EH (cell line): ENCODE data around the gene INPP4B.
A peak's percentile ranks its signal among the peaks of the same experiment; 100 is the strongest.

ENCODE experiments used
- DNase-seq: peaks from one replicate; pipeline ENCODE4 v3.0.0-alpha.2; 2015; ENCODE audit warnings: low read depth

INPP4B gene

DNA sequence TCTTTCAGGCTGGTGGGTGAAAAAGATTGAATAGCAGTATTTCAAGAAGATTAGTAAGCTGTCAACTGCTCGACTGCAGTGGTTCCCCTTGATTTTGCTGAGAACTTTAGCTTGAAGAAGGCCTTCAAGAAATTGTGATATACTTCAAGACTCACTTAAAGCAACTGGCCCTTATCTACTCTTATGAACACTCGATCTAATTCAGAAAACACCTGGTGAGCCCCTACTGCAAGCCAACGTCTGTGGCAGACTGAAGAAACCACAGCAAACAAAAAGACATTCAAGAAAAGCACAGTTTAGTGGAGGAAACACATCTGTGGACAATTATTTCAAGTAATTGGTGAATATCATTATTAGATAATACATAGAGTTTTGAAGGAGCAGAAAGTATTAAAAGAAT, 119.0 kb downstream of the INPP4B start:
- no peak for DNase-seq

- no peak for DNase-seq
Measured at GRCh38 chr4:142725886-142726285, 120.2 kb downstream of the INPP4B start.

DNA sequence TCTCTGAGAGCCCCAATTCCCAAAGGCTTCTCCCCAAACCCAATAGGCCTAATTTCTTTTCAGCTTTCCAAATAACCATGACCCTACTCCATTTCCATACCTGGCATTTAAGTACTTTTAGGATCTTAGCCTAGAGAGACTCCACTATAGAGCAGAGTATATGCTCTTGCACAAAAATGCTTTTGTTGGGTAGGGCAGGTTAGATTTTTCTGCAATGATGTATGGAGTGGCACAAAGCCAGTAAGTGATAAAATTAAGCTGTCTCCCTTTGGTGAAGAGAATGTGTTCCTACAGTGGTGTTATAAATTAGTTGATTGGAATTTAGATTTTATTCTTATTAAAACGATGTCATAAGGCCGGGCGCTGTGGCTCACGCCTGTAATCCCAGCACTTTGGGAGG, 124.9 kb downstream of the INPP4B start:
- peak; percentile 27 for DNase-seq

GRCh38 chr4:142719854-142720541, 126.1 kb downstream of the INPP4B start:
- DNase-seq = peak; percentile 40

DNA sequence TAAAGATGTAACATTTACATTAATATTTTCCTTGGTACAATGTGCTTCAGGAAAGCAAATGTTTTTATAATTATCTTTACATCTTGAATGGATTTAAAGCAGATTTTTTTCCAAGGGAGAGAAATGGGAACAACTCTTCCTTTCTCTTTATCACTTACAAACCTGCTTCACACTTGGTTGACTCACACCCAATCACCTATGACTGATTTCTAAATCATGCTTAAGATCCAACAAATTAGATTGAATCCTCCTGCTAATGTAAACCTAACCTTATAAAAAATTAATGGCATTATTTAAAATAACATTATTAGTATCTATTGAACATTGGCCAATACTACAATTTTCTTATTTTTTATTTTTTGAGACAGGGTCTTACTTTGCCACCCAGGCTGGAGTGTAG, 127.1 kb downstream of the INPP4B start:
- no peak for DNase-seq

- no peak for DNase-seq
Measured at GRCh38 chr4:142715727-142716126, 130.4 kb downstream of the INPP4B start.

GRCh38 chr4:142713282-142714030, 132.6 kb downstream of the INPP4B start:
- DNase-seq = no peak

GRCh38 chr4:142708231-142708630, 137.9 kb downstream of the INPP4B start:
- DNase-seq = no peak

- no peak for DNase-seq
Measured at GRCh38 chr4:142707401-142707800, 138.7 kb downstream of the INPP4B start.

DNA sequence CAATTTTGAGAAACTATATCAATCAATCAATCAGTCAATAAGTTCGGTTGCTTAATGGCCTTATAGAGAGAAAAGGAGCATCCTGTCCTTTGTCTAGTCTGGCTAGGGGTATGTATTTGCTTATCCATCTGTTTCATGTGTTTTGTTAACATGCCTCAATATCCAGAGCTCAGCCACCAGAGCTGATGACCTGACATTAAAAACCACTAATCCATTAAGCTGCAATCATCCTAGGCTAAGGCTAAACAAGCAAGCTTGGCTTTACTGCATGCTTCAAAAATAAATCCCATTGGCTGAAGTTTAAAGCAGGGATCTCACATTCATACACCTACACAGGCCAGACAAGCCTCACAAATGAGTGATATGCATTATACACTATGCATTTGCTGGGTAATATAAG, 139.7 kb downstream of the INPP4B start:
- DNase-seq = no peak

GRCh38 chr4:142705820-142706219, 140.3 kb downstream of the INPP4B start:
- no peak for DNase-seq

DNA sequence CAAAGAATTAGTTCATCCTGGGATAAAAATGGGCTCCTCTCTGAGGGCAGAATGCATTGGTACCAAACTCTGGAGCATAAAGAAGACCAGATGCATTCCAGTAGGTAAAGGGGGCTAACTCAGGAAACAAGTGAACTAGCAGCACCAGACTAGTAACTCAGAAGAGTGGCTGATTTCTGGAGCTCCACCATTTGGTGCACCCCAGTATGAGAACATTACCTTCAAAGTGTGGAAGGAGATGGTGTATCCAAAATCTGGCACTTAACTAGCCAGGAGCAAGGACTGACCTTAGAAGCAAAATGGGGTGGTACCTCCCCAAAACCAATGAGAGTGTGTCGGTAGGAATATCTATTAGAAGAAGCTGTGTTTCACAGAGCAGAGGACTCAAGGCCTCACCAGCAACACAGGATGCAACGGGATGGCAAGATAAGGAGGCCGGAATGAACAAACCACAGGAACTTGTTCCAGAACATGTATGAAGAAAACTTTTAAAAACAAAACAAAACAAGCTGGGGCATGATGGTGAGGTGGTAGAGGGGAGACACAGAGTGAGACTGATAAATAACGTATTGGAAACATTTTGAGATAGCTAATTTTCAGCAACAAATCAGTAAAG, 142.3 kb downstream of the INPP4B start:
- DNase-seq = no peak

- DNase-seq = no peak
Measured at GRCh38 chr4:142701017-142701416, 145.1 kb downstream of the INPP4B start.

- DNase-seq = no peak
Measured at GRCh38 chr4:142700531-142700930, 145.6 kb downstream of the INPP4B start.

DNA sequence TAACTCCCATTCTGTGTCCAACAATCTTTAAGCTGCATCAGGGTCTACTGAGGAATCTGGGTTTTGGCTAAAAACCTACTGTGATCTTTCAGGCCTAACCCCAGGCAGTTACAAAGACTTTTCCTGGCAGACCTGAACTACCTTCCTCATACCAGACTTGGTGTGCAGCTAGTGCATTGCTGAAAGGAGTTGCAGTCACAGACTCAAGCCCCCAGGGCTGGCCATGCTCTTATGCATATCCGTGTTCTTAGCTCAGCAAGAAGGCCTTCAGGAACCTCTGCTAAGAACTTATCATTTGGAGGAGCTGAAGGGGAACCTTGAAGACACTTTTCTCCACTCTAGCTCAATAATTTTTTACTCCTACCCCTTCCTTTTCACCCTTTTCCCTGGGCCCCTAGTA, 147.5 kb downstream of the INPP4B start:
- no peak for DNase-seq

GRCh38 chr4:142697928-142698327, 148.2 kb downstream of the INPP4B start:
- DNase-seq = no peak

DNA sequence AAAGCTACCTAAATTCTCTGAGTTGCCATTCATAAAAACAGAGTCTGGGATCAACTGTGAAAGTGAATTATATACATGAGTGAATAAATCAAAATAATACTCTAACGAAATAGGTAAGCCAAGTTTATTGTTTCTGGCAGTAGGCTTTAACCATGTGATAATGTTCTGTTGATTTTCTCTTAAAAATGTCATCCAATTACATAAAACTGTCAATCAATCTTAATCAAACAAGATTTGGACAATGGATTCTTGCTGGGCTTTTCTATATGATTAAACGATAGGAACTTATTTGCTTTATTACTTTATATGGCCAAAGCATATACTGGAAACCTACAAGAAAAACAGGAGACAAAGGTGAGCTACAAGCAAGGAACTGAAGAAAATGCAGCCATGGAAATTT, 148.8 kb downstream of the INPP4B start:
- no peak for DNase-seq

DNA sequence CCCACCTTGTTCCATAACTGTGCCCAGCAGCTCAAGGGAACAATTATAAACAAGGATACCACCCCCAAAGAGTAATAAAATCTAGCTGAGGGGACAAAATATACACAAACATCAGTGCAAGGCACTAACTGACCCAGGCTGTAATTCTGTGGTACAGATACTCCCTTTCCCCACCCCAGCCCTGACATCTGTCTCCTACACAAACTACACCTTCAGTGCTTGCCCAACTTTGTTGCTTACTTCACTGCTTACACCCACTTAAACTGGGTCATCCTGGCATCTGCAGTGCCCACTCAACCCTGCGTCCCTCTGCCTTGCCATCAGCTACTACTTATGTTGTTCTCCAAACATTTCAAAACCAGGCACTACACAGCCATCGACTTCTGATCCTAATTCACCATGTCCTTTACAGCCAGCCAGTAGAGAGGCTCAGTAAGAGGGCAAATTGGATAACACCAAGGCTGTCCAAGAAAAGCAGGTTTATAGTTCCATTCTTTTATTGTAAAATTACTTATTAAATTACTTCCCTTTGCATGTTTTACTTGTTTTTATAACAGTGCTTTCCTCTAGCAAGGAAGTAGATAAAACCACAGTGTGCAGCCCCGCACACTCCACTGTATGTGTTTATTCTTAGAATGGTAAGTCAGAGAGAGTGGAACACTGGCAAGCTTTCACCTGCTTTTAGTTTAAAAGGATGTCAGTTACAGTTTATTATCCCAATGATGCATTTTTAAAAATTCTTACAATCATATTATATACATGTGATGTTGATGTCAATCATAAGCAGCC, 149.6 kb downstream of the INPP4B start:
- DNase-seq = peak; percentile 3

- no peak for DNase-seq
Measured at GRCh38 chr4:142690406-142691163, 155.5 kb downstream of the INPP4B start.

GRCh38 chr4:142687547-142688275, 158.4 kb downstream of the INPP4B start:
- DNase-seq = no peak

- DNase-seq = no peak
Measured at GRCh38 chr4:142686081-142686480, 160.0 kb downstream of the INPP4B start.
